GM21423 (cell line): ENCODE results near the gene TNIK.
A peak's percentile ranks its signal among the peaks of the same experiment; 100 is the strongest.
"Not testable (repeated sequence)": the region's sequence is repeated elsewhere in the genome, so short reads cannot be mapped to it uniquely, and the experiment has no call there.

Experiments used
- ATAC-seq: cut with Tn5 transposase; IDR thresholded peaks from one replicate; pipeline ENCODE4 v1.9.1; 2021; ENCODE audit warnings: mild to moderate bottlenecking, moderate library complexity; ENCODE audit not compliant: unreplicated experiment

The TNIK gene

DNA sequence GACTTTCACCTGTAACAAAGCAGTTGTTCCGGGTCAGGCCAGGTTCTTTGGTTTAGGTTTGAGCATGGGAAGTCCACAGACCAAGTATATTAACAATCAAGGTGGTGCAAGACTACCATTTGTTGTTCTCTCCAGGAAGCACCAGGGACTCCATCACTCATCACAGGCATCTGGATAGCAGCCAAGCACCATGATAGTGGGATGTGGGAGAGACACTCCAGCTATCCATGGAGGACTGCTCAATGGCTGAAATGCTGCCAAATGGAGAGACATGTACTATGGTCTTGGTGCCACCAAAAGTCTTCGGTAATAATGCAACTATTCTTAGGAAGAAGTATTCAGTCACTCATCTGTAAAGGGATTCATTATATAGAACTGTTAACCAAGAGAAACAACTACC is 143.0 kb downstream of the TNIK start:
- no peak for ATAC-seq

DNA sequence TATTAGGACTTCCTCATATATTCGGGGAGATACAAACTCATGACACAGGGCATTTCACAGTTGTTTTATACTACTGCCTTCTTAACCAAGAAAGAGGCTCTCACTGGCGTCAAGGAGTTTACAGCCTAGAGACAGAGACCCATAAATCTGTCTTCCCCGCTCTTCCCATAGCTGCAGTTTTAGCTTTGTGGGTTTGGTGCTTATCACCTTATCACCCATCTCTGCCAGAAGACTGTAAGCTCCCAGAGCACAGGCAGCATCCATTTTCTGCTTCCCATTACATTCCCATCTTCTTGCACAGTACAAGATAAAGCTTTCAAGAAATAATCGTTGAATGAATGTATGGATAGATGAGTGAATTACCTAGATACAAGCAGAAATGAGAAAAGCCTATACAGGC is 144.3 kb downstream of the TNIK start:
- no peak for ATAC-seq

DNA sequence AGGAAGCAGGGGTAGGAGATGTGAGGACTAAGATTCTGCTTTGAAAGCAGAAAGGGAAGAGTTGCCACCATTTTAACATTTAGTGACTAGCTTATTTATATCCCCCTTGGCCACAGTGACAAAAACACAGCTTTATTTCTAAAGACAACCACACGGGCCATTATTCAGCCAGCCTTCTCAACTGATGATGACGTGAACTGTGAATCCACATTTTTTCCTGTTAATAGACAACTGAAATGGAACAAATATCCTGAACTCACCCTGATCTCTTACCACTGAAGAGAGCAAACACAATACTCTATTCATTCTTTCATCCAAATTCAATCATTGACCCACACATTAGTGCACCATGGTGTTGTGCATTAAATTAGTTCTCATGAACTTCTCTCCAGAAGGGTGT is 145.1 kb downstream of the TNIK start:
- ATAC-seq: no peak

DNA sequence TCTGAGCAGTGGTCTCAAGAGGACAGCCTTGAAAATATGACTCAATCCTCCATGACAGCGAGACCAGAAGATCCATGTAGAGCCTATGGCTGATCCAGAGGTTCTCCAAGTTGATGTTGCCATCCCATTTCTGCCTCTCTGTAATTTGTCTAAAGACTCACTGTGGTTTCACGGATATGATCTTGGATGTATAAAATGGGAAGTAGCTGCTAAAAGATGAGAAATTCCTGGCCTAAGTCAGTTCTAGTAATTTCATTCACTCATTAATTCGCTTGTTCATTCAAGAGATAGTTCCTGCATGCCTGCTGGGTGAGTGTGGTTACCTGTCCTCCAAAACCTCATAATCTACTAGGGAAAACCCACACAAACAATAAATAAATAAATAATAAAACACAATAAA is 145.9 kb downstream of the TNIK start:
- no peak for ATAC-seq

DNA sequence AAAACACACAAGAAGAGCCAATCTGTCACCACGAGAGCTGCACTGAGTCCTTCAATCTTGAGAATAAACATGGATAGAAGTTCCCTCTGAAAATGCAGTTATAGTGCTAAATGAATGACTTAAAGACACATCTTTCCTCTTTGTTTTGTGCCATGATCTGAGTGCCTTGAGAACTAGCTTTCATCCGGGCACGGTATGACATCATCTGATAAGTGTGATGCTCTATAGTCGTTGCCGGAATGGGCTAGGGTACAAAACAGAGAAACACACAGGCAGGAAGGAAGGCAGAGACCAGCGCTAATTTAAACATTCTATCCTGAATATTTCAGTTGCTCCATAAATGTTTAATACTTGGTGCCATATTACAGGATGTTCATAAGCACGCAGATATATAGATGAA is 146.5 kb downstream of the TNIK start:
- ATAC-seq: no peak

DNA sequence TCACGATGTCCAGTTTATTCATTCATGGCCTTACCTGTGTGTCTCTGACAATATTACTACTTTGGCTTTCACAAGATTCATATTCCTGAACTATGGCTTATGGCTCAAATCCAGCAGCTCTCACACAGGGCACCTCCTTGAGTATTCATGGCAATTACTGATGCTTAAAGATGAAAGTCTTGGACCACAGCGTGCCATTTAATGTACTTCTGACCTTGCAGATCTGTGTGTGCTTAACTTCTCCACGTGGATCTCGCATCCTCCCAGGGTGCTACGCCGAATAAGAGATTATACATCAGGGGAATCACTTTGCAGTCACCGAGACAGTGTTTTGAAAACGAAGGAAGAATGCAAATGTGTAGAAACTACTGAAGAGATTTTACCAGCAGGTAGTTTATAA is 147.5 kb downstream of the TNIK start:
- ATAC-seq: no peak

DNA sequence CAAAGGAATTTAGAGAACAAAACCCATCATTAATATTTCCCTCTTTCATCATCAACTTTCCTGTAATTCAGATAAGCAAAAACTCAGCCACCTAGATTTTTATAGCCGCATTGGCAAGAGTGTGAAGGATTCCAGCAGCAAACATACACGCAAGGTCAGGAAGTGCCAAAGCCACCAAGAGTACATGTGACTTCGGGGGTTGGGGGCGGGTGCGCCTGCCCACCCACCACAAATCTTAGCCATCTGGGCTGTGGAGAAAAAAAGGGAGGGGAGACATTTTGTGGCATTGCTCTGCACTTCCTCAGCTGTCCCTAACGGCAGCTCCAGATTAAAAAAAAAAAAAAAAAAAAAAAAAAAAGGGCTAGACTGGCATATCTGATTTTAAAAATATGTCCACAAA is 148.4 kb downstream of the TNIK start:
- ATAC-seq: no peak

DNA sequence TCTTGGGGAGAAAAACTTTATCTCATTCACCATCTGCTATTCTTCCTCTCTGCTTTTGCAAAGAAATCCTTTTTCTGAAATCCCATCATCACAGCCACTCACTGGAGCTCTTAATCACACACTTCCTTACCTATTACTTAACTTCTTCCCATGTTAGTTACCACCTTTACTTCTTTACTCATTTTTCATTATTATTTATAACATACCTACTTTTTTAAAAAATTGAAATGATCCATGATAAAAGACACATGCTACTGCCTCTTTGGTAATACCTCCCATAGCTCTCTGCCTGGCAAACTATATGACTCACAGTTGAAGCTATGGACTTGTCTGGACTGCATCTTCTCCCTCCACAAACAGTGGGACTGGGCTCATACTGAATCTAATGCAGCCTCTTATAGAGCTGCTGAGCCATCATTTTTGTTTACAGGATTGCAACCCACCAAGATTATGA is 150.3 kb downstream of the TNIK start:
- ATAC-seq: no peak

DNA sequence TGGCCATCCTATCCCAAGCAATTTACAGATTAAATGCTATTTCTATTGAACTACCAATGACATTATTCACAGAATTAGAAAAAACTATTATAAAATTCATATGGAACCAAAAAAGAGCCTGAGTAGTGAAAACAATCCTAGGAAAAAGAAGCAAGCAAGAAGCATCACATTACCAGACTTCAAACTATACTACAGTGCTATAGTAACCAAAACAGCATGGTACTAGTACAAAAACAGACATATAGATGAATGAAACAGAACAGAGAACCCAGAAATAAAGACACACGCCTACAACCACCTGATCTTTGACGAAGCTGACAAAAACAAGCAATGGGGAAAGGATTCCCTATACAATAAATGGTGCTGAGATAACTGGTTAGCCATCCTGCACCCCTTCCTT is 152.2 kb downstream of the TNIK start:
- no peak for ATAC-seq

DNA sequence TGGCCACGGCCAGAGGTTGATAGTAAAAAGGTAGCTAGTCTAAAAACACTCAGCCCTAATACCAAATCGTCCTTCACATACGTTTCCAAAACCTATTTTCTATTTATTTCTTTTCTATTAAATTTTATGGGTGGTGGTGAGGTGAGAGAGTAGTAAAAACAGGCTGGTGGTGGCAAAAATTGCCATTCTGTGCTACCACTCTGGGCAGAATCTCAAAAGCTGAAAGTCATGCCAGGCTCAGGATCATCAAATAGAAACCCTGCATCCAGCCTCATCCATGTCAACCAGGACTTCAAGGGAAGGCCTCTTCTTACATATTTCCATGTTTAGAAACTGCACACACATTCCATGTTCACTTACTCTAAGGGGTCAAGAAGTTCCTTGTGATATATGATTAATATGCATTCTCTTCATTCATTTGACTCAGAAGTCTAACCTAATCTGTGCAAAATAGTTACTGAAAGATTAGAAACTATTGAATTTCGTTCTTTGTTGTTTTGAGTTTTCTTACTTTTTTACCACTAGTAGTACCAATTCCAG is 153.1 kb downstream of the TNIK start:
- no peak for ATAC-seq

DNA sequence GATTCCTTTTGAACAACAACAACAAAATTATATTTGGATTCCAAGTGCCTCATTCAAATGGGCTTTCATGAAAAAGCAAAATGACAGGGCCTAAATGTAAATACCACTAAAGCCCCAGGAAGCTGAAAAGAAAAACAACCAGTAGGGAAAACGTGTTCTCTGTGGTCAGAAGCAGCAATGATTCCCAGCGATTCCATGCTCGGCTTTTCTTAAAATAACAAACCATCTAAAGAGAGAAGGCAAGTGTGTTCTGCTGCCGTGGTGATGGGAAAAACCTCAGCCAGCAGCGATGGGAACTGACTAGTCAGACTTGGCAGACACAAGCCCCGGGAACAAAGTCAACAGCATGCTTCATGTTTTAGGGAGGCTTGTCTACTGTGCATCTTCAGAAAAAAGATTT is 153.6 kb downstream of the TNIK start:
- no peak for ATAC-seq

DNA sequence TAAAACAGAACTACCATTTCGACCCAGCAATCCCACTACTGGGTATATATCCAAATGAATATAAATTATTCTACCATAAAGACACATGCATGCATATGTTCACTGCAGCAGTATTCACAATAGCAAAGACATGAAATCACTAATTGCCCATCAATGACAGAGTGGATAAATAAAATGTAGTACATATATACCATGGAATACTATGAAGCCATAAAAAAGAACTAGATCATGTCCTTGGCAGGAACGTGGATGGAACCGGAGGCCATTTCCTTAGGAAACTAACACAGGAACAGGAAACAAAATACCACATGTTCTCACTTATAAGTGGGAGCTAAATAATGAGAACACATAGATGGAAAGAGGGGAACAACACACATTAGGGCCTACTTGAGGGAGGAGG is 154.4 kb downstream of the TNIK start:
- ATAC-seq: not testable (repeated sequence)

DNA sequence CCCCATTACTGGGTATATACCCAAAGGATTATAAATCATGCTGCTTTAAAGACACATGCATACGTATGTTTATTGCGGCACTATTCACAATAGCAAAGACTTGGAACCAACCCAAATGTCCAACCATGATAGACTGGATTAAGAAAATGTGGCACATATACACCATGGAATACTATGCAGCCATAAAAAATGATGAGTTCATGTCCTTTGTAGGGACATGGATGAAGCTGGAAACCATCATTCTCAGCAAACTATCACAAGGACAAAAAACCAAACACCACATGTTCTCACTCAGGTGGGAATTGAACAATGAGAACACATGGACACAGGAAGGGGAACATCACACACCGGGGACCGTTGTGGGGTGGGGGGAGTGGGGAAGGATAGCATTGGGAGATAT is 155.7 kb downstream of the TNIK start:
- not testable (repeated sequence) for ATAC-seq

DNA sequence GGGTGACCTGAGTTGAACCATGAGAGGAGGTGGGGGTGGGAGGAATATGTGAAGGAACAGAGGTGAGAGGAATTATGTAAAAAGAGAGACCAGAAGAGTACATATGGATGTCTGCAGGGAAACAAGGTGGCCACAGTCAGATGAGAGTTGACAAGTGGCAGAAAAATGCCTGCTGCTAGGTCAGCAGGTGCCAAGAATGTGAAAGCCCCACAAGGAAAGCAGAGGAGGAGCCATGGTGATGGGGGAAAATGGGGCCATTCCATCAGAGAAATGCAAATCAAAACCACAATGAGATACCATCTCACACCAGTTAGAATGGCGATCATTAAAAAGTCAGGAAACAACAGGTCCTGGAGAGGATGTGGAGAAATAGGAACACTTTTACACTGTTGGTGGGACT is 156.2 kb downstream of the TNIK start:
- ATAC-seq: not testable (repeated sequence)

DNA sequence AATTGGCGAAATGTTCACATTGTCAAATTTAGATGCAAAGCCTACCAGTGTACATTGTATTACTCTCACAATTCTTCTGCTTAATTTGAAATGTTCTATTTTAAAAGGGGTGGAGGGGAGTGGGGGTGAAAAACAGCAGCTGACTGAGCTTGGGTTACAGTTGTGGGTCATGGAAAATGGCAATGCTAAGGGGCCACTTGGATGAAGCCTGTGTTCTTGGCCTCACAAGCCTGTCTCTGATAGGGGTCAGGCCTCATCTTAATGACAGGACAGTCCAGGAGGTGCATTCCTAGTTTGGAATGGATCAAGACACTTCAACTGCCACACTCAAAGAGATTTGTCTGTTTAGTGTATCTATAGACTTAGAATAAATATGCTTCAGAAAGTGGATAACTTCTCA is 158.2 kb downstream of the TNIK start:
- ATAC-seq: no peak

DNA sequence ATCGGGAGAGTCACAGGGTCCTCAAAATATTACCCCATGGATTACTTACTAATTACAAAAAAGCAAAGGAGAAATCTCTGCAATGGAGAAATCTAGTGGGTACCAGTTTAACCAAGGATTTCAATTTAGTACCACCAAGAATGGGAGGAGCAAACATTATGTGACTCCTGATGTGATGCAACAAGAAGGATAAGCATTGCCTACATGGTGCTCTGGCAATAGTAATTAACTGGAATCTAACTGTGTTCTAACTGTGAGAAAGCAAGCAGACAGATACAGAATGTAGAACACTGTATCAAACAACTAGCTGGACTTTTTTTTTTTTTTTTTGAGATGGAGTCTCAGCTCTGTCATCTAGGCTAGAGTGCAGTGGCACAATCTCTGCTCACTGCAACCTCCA is 159.2 kb downstream of the TNIK start:
- no peak for ATAC-seq

DNA sequence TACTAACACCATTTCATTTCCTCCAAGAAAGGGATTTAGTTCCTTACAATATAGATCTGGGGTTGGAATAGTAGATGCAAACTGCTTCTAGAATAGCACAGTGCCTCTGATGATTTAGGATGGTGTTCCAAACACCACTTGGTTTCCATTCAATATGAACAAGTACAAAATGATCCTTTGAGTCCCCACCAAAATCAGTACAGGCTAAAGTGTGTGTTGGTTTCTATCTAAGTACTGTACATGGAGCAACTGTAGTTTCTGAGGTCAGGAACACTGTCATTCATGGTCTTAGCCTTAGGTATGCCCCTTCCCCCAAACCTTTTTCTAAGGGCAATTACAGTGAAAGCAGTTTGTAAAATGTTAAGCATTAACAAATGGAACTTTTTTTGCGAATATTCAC is 162.3 kb downstream of the TNIK start:
- ATAC-seq: no peak

DNA sequence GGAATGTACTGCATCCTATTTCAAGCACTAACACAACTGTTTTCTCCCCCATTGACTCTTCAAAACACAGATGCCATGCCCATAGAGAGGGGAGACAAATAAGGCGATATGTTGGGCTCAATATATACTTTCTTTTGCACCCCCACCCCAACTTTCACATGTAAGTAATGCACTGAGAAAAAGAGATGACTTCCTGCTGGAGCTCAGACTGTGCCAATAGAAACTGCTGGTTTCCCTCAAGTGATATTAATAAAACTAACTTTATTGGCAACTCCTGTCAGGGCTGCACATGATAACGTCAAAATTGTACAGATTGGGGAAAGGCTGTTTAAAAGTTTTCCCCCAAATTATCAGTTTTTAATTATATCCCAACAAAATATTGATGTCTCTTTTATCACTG is 163.0 kb downstream of the TNIK start:
- no peak for ATAC-seq

DNA sequence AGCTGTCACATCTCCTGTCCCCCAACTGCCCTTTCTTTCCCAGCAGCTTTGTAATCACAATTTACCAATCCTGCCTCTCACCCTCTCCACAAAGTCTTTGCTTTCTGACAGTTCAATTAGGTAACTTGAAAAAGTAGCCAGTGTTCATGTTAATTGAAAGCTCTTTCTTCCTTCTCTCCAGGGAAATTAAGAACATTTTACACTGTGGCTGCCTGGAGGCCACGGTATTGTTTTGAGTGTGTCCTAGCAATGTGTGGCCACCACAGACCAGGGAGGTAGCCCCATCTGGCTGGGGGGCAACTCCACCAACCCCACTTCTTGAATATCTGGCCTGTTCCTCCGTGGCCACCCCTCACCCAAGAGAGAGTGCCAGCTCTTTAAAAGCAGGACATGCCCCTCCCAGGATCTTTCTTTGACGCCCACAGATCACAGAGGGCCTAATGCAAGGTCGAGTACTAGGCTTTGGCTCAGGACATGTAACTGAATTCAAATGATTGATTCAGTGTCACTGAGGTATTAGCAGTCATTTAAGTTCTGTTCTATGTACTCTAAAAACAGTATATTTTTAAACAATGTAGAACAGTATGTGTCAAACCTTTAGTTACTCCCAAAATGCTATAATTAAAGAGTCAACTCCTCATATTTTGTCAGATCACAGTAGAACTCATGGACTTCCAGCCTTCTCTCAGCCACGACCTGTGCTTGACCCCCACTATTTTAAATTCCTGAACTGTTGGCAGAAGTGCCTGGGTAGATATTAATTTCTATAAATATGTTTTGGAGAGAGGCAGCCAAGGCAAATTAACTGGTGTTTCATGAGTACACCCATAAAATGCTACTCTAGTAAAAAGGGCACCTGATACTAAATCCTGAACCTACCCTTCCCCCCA is 164.5 kb downstream of the TNIK start:
- ATAC-seq: no peak

DNA sequence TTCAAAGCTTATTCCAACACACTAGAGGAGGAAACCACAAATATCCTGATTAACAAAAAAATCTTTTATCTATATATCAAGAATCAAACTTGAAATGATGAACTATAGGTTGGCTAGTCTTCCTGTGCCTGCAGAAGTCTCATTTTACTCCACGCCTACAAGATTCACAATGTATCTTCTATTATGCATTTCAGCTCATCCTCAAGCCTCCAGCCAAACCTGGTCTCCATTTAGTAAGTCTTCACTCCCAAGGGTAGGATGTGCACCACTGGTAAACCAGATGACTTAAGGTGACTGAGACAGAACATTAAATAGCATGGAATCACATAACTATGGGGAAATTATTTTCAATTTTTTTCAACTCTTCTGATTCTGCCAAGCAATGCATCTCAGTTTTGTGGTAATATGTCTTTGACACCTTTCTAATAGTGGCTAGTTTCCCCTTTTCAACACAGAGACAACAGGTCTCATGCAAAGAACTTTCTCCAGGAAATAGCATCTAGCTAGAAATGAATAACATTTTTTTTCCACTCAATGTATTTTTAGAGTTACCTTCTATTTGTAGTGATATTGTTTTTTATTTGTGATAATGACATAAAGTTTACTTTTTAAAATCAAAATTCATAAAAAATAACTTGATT is 166.9 kb downstream of the TNIK start:
- peak; percentile 47 for ATAC-seq

DNA sequence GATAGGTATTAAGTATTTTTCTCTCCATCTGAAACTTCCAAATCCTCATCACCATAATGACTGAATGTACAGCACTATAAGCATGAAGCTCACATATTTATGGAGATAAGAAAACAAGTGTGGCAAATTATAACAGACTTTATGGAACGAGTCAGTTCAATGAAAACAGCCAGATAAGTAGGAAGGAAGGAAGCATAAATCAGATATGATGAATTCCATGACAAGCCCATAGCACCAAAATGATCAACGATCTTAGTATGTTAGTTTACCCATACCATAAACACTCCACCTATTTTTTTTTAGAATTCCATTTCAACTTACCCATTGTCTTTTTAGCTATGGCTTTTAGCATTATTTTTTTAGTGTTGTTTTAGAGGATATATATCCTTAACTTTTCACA is 169.5 kb downstream of the TNIK start:
- no peak for ATAC-seq

DNA sequence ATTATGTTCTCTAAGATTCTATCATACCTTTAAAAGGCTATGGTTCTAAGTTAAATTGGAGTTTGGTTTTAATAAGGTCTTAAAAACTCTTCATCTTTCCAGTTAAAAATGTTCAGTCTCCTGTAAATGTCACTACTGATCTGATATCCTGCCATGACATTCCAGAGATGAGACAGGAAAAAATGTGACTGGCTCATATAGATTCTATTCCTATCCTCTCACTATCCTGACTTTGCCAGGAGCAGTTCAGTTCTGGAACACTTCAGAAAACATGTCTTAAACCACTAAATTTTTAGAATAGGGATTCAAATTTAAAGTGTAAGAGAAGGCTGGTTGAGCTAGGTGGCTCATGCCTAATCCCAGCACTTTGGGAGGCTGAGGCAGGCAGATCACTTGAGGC is 170.9 kb downstream of the TNIK start:
- ATAC-seq: no peak
